Measurements from ENCODE around the gene EPC1. TPM values are rescaled to one million over a fixed set of nuclear protein-coding genes. Genes with fewer than 3 reads are reported as not detected.

EPC1 gene
- total RNA-seq, 6 experiments from 2014 or later, result 10.5 to 14.6 (median 12.4) TPM

DNA sequence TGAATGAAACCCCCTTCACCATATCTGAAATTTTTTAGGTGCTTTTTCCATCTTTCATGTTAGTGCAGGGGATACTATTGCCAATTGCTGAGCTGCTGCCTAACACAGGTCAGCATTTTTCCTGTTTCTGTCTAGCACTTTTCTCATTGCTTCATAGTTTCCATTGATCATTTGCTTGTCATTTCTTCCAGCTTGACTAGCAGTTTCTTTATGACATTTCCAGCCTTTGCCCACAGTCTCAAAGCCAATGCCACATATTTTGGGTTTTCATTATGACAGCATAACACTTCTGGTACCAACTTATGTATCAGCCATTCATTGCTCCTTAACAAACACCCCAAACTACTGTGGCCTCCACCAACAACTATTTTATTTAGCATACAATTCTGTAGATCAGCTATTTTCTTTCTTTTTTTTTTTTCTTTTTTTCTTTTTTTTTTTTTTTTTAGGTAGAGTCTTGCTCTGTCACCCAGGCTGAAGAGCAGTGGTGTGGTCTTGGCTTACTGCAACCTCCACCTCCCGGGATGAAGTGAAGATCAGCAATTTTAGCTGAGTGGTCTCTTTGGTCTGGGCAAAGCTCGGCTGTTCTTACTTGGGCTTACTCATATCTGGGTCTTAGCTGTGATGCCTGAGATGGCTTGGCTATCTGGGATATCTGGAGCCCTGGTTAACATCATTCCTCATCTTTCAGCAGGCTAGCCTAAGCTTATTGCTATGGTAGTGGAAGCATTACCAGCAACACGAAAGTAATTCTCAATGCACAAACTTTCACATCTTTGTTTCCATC, 102.3 kb downstream of the EPC1 start:
- intact Hi-C loops (cut with DNase I), result no loop called here
- no peak for DNase-seq
- no peak for TF ChIP-seq POLR2A (IDR thresholded peaks at IDR 0.05)
- no peak for TF ChIP-seq CTCF (IDR thresholded peaks at IDR 0.05)
- no peaks in the 10 kb centered on the region for H3K36me3 ChIP-seq
- no peak for ATAC-seq
- H3K4me1 ChIP-seq, result no peaks in the 10 kb centered on the region
- H3K9me3 ChIP-seq, result no peaks in the 10 kb centered on the region
- 77% methylated on average over 3 of the region's 3 CpGs for WGBS (ENCODE audit: insufficient coverage, low coverage, low lambda C conversion rate, missing lambda C conversion rate)
- no peak overlapping the region for H3K27ac ChIP-seq
- no peak overlapping the region for H3K4me3 ChIP-seq
- H3K27me3 ChIP-seq, result no peaks in the 10 kb centered on the region

- Histone ChIP-seq H3K4me3 (no peak overlapping the region), H3K36me3 (no peaks in the 10 kb centered on the region), H3K27ac (no peak overlapping the region), H3K4me1 (no peaks in the 10 kb centered on the region), H3K9me3 (no peaks in the 10 kb centered on the region), H3K27me3 (no peaks in the 10 kb centered on the region)
- intact Hi-C loops (cut with DNase I), result no loop called here
- ATAC-seq, result no peak
- no peak for DNase-seq
- TF ChIP-seq CTCF (IDR thresholded peaks at IDR 0.05) (no peak), POLR2A (IDR thresholded peaks at IDR 0.05) (no peak)
- 92% methylated on average over 3 of the region's 4 CpGs for WGBS (ENCODE audit: insufficient coverage, low coverage, low lambda C conversion rate, missing lambda C conversion rate)
These were observed 102.9 kb downstream of the EPC1 start for GRCh38 chr10:32244011-32244410.

GRCh38 chr10:32241946-32242345, 105.0 kb downstream of the EPC1 start:
- Histone ChIP-seq H3K27ac (no peak overlapping the region), H3K36me3 (no peaks in the 10 kb centered on the region), H3K4me3 (no peak overlapping the region), H3K27me3 (no peaks in the 10 kb centered on the region), H3K4me1 (no peaks in the 10 kb centered on the region), H3K9me3 (no peaks in the 10 kb centered on the region)
- DNase-seq (no peak), ATAC-seq (no peak)
- intact Hi-C loops (cut with DNase I), result no loop called here
- TF ChIP-seq CTCF (IDR thresholded peaks at IDR 0.05) (no peak), POLR2A (IDR thresholded peaks at IDR 0.05) (no peak)

DNA sequence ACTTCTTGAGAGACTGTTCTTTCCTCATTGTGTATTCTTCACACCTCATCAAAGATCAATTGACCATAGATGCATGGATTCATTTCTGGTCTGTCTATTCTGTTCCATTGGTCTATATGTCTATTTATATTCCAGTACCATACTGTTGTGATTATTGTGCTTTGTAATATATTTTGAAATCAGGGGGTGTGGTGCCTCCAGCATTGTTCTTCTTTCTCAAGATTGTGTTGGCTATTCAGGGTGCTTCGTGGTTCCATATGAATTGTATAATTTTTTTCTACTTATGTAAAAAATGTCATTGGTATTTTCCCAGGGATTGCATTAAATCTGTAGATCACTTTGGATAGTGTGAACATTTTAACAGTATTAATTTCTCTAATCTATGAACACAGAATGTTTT, 106.5 kb downstream of the EPC1 start:
- Histone ChIP-seq H3K4me1 (no peaks in the 10 kb centered on the region), H3K27ac (no peak overlapping the region), H3K27me3 (no peaks in the 10 kb centered on the region), H3K9me3 (no peaks in the 10 kb centered on the region), H3K36me3 (no peaks in the 10 kb centered on the region), H3K4me3 (no peak overlapping the region)
- ATAC-seq (no peak), DNase-seq (no peak)
- intact Hi-C loops (cut with DNase I), result no loop called here
- no peak for TF ChIP-seq POLR2A (IDR thresholded peaks at IDR 0.05)
- WGBS (ENCODE audit: insufficient coverage, low coverage, low lambda C conversion rate, missing lambda C conversion rate), result 55% methylated on average over 1 of the region's 1 CpG

- ATAC-seq (peak in 1 of 4 donors; percentile 66), DNase-seq (no peak)
- intact Hi-C loops (cut with DNase I), result no loop called here
- Histone ChIP-seq H3K4me1 (no peaks in the 10 kb centered on the region), H3K27ac (no peak overlapping the region), H3K27me3 (no peaks in the 10 kb centered on the region), H3K36me3 (no peaks in the 10 kb centered on the region), H3K9me3 (no peaks in the 10 kb centered on the region), H3K4me3 (no peak overlapping the region)
- TF ChIP-seq POLR2A (IDR thresholded peaks at IDR 0.05) (no peak), CTCF (IDR thresholded peaks at IDR 0.05) (no peak)
These were observed 107.2 kb downstream of the EPC1 start for GRCh38 chr10:32239769-32240168.

All from right lobe of liver (tissue), 6 donors.